BLaER1 treated with 17β-estradiol and CSF1 and Interleukin-3, amounts not matched to agents 10 nM and 100 nM (cell line): ENCODE measurements around the gene A3GALT2.

ENCODE experiments used
- H3K27ac ChIP-seq, 11 experiments: shearing (Covaris generic); formaldehyde crosslinking; 2 replicates each; pipeline ENCODE4 v1.8.1; 2022
- H3K27me3 ChIP-seq, 11 experiments: shearing (Covaris generic); formaldehyde crosslinking; 2 replicates each; pipeline ENCODE4 v1.8.1; 2022
- H3K36me3 ChIP-seq, 11 experiments: shearing (Covaris generic); formaldehyde crosslinking; 2 replicates each; pipeline ENCODE4 v1.8.1; 2022
- H3K4me1 ChIP-seq, 10 experiments: shearing (Covaris generic); formaldehyde crosslinking; 2 replicates each; pipeline ENCODE4 v1.8.1; 2022
- H3K4me2 ChIP-seq, 11 experiments: shearing (Covaris generic); formaldehyde crosslinking; 2 replicates each; pipeline ENCODE4 v1.8.1; 2022
- H3K4me3 ChIP-seq, 10 experiments: shearing (Covaris generic); formaldehyde crosslinking; 2 replicates each; pipeline ENCODE4 v1.8.1; 2022
- H3K9ac ChIP-seq, 11 experiments: shearing (Covaris generic); formaldehyde crosslinking; 2 replicates each; pipeline ENCODE4 v1.8.1; 2022
- H3K9me3 ChIP-seq, 11 experiments: shearing (Covaris generic); formaldehyde crosslinking; replicated peaks in 1 of 11; 2 replicates each; pipeline ENCODE4 v1.8.1; 2022
- H4K20me1 ChIP-seq, 11 experiments: shearing (Covaris generic); formaldehyde crosslinking; 2 replicates each; pipeline ENCODE4 v1.8.1; 2022
- Cebpa-rat ChIP-seq, 11 experiments: shearing (Covaris generic); IDR thresholded peaks; 2 replicates each; pipeline ENCODE4 v1.8.1; 2022

A3GALT2 gene

GRCh38 chr1:33284049-33284448, 36.8 kb downstream of the A3GALT2 start:
- Histone ChIP-seq H3K4me3 (no peak overlapping the region), H3K36me3 (peaks cover 83 to 100% (median 97%) of the 10 kb centered on the region in 11 experiments), H3K27ac (no peak overlapping the region)

GRCh38 chr1:33282791-33283190, 38.1 kb downstream of the A3GALT2 start:
- H3K27me3 ChIP-seq: no peaks in the 10 kb centered on the region
- H3K27ac ChIP-seq: no peak overlapping the region
- H4K20me1 ChIP-seq: peaks cover 0 to 23% (median 4%) of the 10 kb centered on the region in 11 experiments; a peak in 10 of 22 replicates
- H3K9me3 ChIP-seq: no peaks in the 10 kb centered on the region
- H3K36me3 ChIP-seq: peaks cover 83 to 100% (median 97%) of the 10 kb centered on the region in 11 experiments
- no peak for TF ChIP-seq Cebpa-rat (IDR thresholded peaks at IDR 0.05)
- H3K4me2 ChIP-seq: no peak overlapping the region
- H3K9ac ChIP-seq: no peak overlapping the region
- peaks cover 0 to 12% (median 0%) of the 10 kb centered on the region in 10 experiments; a peak in 7 of 20 replicates for H3K4me1 ChIP-seq
- no peak overlapping the region for H3K4me3 ChIP-seq

More at GRCh38 chr1:33284049-33284448, 36.8 kb downstream of the A3GALT2 start:
- peaks cover 0 to 12% (median 0%) of the 10 kb centered on the region in 10 experiments; a peak in 6 of 20 replicates for H3K4me1 ChIP-seq
- peaks cover 0 to 10% (median 4%) of the 10 kb centered on the region in 11 experiments; a peak in 16 of 22 replicates for H3K9me3 ChIP-seq
- no peak overlapping the region for H3K9ac ChIP-seq
- no peaks in the 10 kb centered on the region for H3K27me3 ChIP-seq
- H3K4me2 ChIP-seq: no peak overlapping the region
- H4K20me1 ChIP-seq: peaks cover 0 to 26% (median 4%) of the 10 kb centered on the region in 11 experiments; a peak in 10 of 22 replicates
- no peak for TF ChIP-seq Cebpa-rat (IDR thresholded peaks at IDR 0.05)

GRCh38 chr1:33281554-33282303, 39.2 kb downstream of the A3GALT2 start:
- TF ChIP-seq Cebpa-rat (IDR thresholded peaks at IDR 0.05): no peak
- Histone ChIP-seq H3K9ac (no peak overlapping the region), H3K4me3 (no peak overlapping the region)

GRCh38 chr1:33280091-33280661, 40.7 kb downstream of the A3GALT2 start:
- Histone ChIP-seq H3K4me3 (no peak overlapping the region), H3K9me3 (no peaks in the 10 kb centered on the region), H3K4me2 (no peak overlapping the region), H3K27ac (no peak overlapping the region), H3K4me1 (no peaks in the 10 kb centered on the region; a peak in 1 of 20 replicates), H3K36me3 (peaks cover 86 to 100% (median 94%) of the 10 kb centered on the region in 11 experiments), H3K9ac (no peak overlapping the region), H3K27me3 (no peaks in the 10 kb centered on the region), H4K20me1 (peaks cover 2 to 48% (median 20%) of the 10 kb centered on the region in 11 experiments; a peak in 16 of 22 replicates)
- no peak for TF ChIP-seq Cebpa-rat (IDR thresholded peaks at IDR 0.05)

More at GRCh38 chr1:33281554-33282303, 39.2 kb downstream of the A3GALT2 start:
- Histone ChIP-seq H3K4me2 (no peak overlapping the region), H3K4me1 (peaks cover 0 to 3% (median 0%) of the 10 kb centered on the region in 10 experiments; a peak in 3 of 20 replicates), H4K20me1 (peaks cover 0 to 34% (median 11%) of the 10 kb centered on the region in 11 experiments; a peak in 11 of 22 replicates), H3K36me3 (peaks cover 85 to 100% (median 97%) of the 10 kb centered on the region in 11 experiments), H3K27ac (no peak overlapping the region), H3K9me3 (no peaks in the 10 kb centered on the region), H3K27me3 (no peaks in the 10 kb centered on the region)

- Histone ChIP-seq H3K4me1 (peaks cover 0 to 4% (median 0%) of the 10 kb centered on the region in 10 experiments; a peak in 7 of 20 replicates), H4K20me1 (peaks cover 28 to 74% (median 46%) of the 10 kb centered on the region in 11 experiments; a peak in 20 of 22 replicates), H3K9me3 (no peaks in the 10 kb centered on the region), H3K27ac (no peak overlapping the region), H3K9ac (no peak overlapping the region), H3K36me3 (peaks cover 75 to 99% (median 89%) of the 10 kb centered on the region in 11 experiments), H3K4me3 (no peak overlapping the region), H3K4me2 (no peak overlapping the region), H3K27me3 (no peaks in the 10 kb centered on the region)
- TF ChIP-seq Cebpa-rat (IDR thresholded peaks at IDR 0.05): no peak
Observed at GRCh38 chr1:33277488-33278084, 43.3 kb downstream of the A3GALT2 start.

- Histone ChIP-seq H3K27ac (no peak overlapping the region), H3K27me3 (no peaks in the 10 kb centered on the region), H3K9ac (no peak overlapping the region), H3K4me2 (no peak overlapping the region), H3K36me3 (peaks cover 67 to 98% (median 86%) of the 10 kb centered on the region in 11 experiments), H4K20me1 (peaks cover 37 to 79% (median 52%) of the 10 kb centered on the region in 11 experiments; a peak in 21 of 22 replicates), H3K9me3 (no peaks in the 10 kb centered on the region), H3K4me3 (no peak overlapping the region), H3K4me1 (peaks cover 0 to 13% (median 5%) of the 10 kb centered on the region in 10 experiments; a peak in 10 of 20 replicates)
- TF ChIP-seq Cebpa-rat (IDR thresholded peaks at IDR 0.05): no peak
Observed at GRCh38 chr1:33276573-33277298, 44.2 kb downstream of the A3GALT2 start.

DNA sequence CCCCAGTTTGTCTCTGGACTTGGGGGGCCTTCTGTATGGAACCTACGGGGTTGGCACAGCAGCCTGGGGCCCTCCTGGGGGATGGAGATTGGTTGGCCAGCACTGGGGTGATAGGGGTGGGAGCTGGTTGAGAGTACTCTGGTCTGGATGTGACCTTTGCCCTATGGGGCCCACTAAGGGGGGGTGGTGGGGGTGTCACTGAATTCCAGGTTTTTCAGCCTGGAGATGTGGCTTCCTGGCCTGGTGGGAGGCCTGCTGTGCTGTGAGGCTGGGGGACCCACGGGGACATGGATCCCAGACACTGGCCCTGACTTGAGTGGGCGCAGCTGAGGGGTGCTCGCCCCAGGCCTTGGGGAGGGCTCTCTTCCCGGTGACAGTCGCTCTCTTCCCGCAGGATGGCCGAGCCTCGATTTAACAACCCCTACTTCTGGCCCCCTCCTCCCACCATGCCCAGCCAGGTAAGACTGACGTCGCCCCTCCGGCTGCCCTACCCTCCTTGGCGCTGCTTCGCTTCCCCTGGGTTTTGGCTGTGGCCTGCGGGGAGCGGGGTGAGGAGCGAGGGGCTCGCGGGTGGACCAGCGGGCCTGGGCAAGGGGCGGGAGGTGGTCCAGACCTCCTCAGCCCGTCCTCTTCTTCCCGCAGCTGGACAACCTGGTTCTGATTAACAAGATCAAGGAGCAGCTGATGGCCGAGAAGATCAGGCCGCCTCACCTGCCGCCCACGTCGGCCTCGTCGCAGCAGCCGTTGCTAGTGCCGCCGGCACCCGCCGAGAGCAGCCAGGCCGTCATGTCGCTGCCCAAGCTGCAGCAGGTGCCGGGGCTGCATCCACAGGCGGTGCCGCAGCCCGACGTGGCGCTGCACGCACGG, 45.0 kb downstream of the A3GALT2 start:
- Histone ChIP-seq H3K27me3 (no peaks in the 10 kb centered on the region), H3K9me3 (no peaks in the 10 kb centered on the region), H3K4me1 (peaks cover 0 to 21% (median 13%) of the 10 kb centered on the region in 10 experiments; a peak in 12 of 20 replicates), H3K9ac (no peak overlapping the region), H3K4me3 (no peak overlapping the region), H3K36me3 (peaks cover 63 to 98% (median 86%) of the 10 kb centered on the region in 11 experiments), H4K20me1 (peaks cover 44 to 79% (median 58%) of the 10 kb centered on the region in 11 experiments; a peak in 21 of 22 replicates), H3K4me2 (no peak overlapping the region), H3K27ac (no peak overlapping the region)
- TF ChIP-seq Cebpa-rat (IDR thresholded peaks at IDR 0.05): no peak

DNA sequence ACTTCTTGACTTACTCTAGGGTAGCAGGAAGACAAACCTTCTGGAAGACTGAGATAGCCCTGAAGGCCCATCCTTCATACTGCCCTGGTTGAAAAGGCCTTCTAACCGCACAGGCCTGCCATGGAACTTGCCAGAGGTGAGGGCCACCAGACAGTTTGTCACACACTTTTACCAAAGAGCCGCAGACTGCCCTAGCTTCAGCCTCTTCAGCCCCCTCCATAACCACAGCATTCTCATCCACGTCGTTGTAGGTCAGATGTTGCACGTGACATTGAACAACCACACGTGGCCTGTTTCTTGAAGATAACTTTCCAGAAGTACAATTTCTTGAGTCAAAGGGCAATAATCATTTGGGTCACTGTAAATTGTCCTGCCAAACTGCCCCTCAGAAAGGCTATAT, 45.7 kb downstream of the A3GALT2 start:
- Histone ChIP-seq H3K9ac (no peak overlapping the region), H4K20me1 (peaks cover 50 to 79% (median 65%) of the 10 kb centered on the region in 11 experiments; a peak in 21 of 22 replicates), H3K36me3 (peaks cover 63 to 98% (median 86%) of the 10 kb centered on the region in 11 experiments), H3K27ac (no peak overlapping the region), H3K4me2 (no peak overlapping the region), H3K4me1 (peaks cover 0 to 27% (median 18%) of the 10 kb centered on the region in 10 experiments; a peak in 12 of 20 replicates), H3K27me3 (no peaks in the 10 kb centered on the region), H3K4me3 (no peak overlapping the region), H3K9me3 (no peaks in the 10 kb centered on the region)
- TF ChIP-seq Cebpa-rat (IDR thresholded peaks at IDR 0.05): no peak
